NB4 (cell line): ENCODE measurements around the gene GAB2.

Source experiments
- MYC ChIP-seq: IDR thresholded peaks from 2 replicates; pipeline ENCODE4 v1.6.1; 2011; ENCODE audit warnings: low read depth, low read length
- POLR2A ChIP-seq: IDR thresholded peaks from 2 replicates; pipeline ENCODE4 v1.6.1; 2011; ENCODE audit warnings: mild to moderate bottlenecking; ENCODE audit not compliant: insufficient read length; ENCODE audit errors: extremely low read depth
- TF ChIP-seq, protein P1 (sequence below): IDR thresholded peaks from 2 replicates; pipeline ENCODE4 v1.6.1; 2011; ENCODE audit warnings: low read depth, low read length
- TF ChIP-seq, protein P2 (sequence below): IDR thresholded peaks from one replicate; pipeline ENCODE4 v1.5.1; 2012; ENCODE audit warnings: low read depth, low read length

DNA sequence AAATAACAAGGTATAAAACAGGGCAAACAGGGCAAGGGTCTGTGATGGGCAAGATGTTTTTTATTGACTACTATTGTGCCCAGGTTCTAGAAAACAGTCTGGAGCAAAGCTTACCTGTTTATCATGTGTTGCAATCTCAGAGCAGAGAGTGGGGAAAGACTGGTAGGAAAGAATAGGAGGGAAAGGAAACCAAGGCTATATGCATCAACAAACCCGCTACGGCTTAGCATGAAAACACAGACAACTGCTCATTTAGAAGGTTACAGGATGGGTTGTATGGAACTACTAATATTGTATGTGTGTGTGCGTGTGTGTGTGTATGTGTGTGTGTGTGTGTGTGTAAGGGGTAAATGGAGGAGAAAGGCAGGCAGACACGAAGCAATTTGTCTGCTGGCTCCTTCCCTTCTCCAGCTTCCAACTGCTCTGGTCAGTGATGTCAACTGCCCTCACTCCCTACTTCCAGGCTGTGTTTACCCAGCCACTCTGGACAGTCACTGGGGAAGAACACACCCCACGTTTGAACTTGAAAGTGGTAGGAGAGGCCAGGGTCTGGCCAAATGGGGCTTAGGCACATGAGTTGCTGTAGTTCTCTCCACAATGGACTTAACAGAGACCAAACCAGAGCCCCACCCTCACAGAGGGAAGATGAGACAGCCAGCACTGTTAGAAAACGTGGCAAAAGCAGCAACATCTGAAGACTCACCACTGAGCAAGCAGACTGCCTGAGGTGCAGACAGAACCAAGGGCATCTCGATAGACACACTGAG is 47.0 kb downstream of the GAB2 start:
- TF ChIP-seq POLR2A (no peak), MYC (no peak)
- TF ChIP-seq, protein P1, sequence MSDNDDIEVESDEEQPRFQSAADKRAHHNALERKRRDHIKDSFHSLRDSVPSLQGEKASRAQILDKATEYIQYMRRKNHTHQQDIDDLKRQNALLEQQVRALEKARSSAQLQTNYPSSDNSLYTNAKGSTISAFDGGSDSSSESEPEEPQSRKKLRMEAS: no peak
- TF ChIP-seq, protein P2, sequence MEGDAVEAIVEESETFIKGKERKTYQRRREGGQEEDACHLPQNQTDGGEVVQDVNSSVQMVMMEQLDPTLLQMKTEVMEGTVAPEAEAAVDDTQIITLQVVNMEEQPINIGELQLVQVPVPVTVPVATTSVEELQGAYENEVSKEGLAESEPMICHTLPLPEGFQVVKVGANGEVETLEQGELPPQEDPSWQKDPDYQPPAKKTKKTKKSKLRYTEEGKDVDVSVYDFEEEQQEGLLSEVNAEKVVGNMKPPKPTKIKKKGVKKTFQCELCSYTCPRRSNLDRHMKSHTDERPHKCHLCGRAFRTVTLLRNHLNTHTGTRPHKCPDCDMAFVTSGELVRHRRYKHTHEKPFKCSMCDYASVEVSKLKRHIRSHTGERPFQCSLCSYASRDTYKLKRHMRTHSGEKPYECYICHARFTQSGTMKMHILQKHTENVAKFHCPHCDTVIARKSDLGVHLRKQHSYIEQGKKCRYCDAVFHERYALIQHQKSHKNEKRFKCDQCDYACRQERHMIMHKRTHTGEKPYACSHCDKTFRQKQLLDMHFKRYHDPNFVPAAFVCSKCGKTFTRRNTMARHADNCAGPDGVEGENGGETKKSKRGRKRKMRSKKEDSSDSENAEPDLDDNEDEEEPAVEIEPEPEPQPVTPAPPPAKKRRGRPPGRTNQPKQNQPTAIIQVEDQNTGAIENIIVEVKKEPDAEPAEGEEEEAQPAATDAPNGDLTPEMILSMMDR: no peak
